HepG2 (cell line): ENCODE measurements around the gene PRR29. TPM values are rescaled to one million over a fixed set of nuclear protein-coding genes. Genes with fewer than 3 reads are reported as not detected.

ENCODE experiments used
- ATAC-seq: fragments of 200-7000 bp; cut with Tn5 transposase; 3 replicates; pipeline ENCODE4 v1.9.1; 2020; ENCODE audit warnings: mild to moderate bottlenecking, moderate library complexity
- BruUV-seq: library from RNA; stranded (reverse); fragments of 400-500 nt; replicated peaks from 2 replicates; lab custom pipeline; 2021; lab: Mats Ljungman, UMichigan
- CTCF ChIA-PET: fragments of 300-600 bp; formaldehyde crosslinking; extraction: SDS; loops from one replicate; lab custom pipeline; 2021; ENCODE audit warnings: low total read pairs, inconsistent platforms, low intra/inter-chr PET ratio; lab: Yijun Ruan, JAX
- POLR2A ChIA-PET: fragments of 350-600 bp; sonication (Branson Sonifier 250); formaldehyde crosslinking; loops from one replicate; lab custom pipeline; 2020; ENCODE audit warnings: antibody characterized with exemption, inconsistent platforms; lab: Yijun Ruan, JAX
- DNase-seq: peaks from one replicate; pipeline ENCODE4 v3.0.0-alpha.2; 2015; ENCODE audit warnings: low spot score
- FAIRE-seq: peaks from 3 replicates; lab custom pipeline; 2011; peaks lifted over from hg19 to GRCh38; lab: Jason Lieb, UNC
- H2AFZ ChIP-seq: one replicate; pipeline ENCODE4 v1.6.1; 2011; ENCODE audit warnings: low read length, inconsistent platforms
- H3K27ac ChIP-seq: fragments of 300-600 bp; 3 replicates; pipeline ENCODE4 v1.8.0; 2011; ENCODE audit warnings: mixed run types, mild to moderate bottlenecking, mixed read lengths, low read length, inconsistent platforms; ENCODE audit not compliant: insufficient read depth; ENCODE audit errors: extremely low read length
- H3K27me3 ChIP-seq, 2 experiments: fragments of 200-600 bp in 1 of 2; 2 replicates in 1 of 2; 3 replicates in 1 of 2; pipeline versions ENCODE4 v1.6.0 to v1.8.0; 2011; ENCODE audit warnings: low read length in 2 of 2, mild to moderate bottlenecking in 2 of 2, moderate library complexity in 2 of 2, inconsistent platforms in 1 of 2; ENCODE audit not compliant: insufficient read depth in 2 of 2, control insufficient read depth in 1 of 2
- H3K36me3 ChIP-seq, 2 experiments: fragments of 200-600 bp in 1 of 2; replicated peaks in 1 of 2; 2 replicates in 1 of 2; 3 replicates in 1 of 2; pipeline versions ENCODE4 v1.5.1 to v1.8.0; 2011; ENCODE audit warnings: low read length in 2 of 2, inconsistent platforms in 1 of 2; ENCODE audit not compliant: insufficient read depth in 2 of 2, control insufficient read depth in 1 of 2
- H3K4me1 ChIP-seq: 2 replicates; pipeline ENCODE4 v1.5.1; 2012; ENCODE audit warnings: low read length, inconsistent platforms; ENCODE audit not compliant: insufficient read depth
- H3K4me2 ChIP-seq: 2 replicates; pipeline ENCODE4 v1.6.0; 2011; ENCODE audit warnings: low read depth, low read length, inconsistent platforms
- H3K4me3 ChIP-seq, 3 experiments: fragments of 200-600 bp in 1 of 3; sonication (generic), shearing (Covaris generic) in 1 of 3; replicated peaks in 1 of 3; 2 replicates each; pipeline ENCODE4 v1.5.1; 2011 to 2016; ENCODE audit warnings: low read length in 3 of 3, inconsistent platforms in 2 of 3, low read depth in 2 of 3, mild to moderate bottlenecking in 2 of 3, control low read depth in 1 of 3, mixed read lengths in 1 of 3; ENCODE audit not compliant: insufficient read depth in 1 of 3
- H3K79me2 ChIP-seq: one replicate; pipeline ENCODE4 v1.6.1; 2011; ENCODE audit warnings: low read length, inconsistent platforms; ENCODE audit not compliant: insufficient read depth
- H3K9ac ChIP-seq: 2 replicates; pipeline ENCODE4 v1.6.0; 2011; ENCODE audit warnings: mild to moderate bottlenecking, low read depth, low read length, inconsistent platforms; ENCODE audit not compliant: insufficient read depth
- H3K9me3 ChIP-seq: 2 replicates; pipeline ENCODE4 v1.5.1; 2012; ENCODE audit warnings: mild to moderate bottlenecking, low read length
- H4K20me1 ChIP-seq: 2 replicates; pipeline ENCODE4 v1.6.0; 2011; ENCODE audit warnings: inconsistent platforms, mild to moderate bottlenecking, low read length, moderate library complexity; ENCODE audit not compliant: insufficient read depth
- AGO1 ChIP-seq: fragments of 200-400 bp; formaldehyde crosslinking; IDR thresholded peaks from 2 replicates; pipeline ENCODE4 v1.6.1; 2017; ENCODE audit warnings: mild to moderate bottlenecking, low read depth, low read length, moderate library complexity; ENCODE audit not compliant: poor library complexity, severe bottlenecking
- ATF7-NPFF ChIP-seq: sonication (generic); formaldehyde crosslinking; IDR thresholded peaks from 2 replicates; pipeline ENCODE4 v1.8.1; 2023; ENCODE audit warnings: mild to moderate bottlenecking, low read depth, missing genetic modification reagents, moderate library complexity
- KAT2B ChIP-seq: fragments of 150-350 bp; IDR thresholded peaks from 2 replicates; pipeline ENCODE4 v1.6.1; 2014; ENCODE audit warnings: low read depth, low read length, borderline replicate concordance
- MIXL1 ChIP-seq: IDR thresholded peaks from 2 replicates; pipeline ENCODE4 v1.6.1; 2016
- ONECUT2 ChIP-seq: sonication (generic); formaldehyde crosslinking; IDR thresholded peaks from 2 replicates; pipeline ENCODE4 v1.4.0; 2020; ENCODE audit warnings: missing genetic modification reagents
- ZBTB42 ChIP-seq: sonication (generic); formaldehyde crosslinking; IDR thresholded peaks from 2 replicates; pipeline ENCODE4 v1.5.0; 2020; ENCODE audit warnings: mild to moderate bottlenecking, missing genetic modification reagents
- ZFP1 ChIP-seq: IDR thresholded peaks from 2 replicates; pipeline ENCODE4 v1.6.1; 2016
- ZFP82 ChIP-seq: sonication (generic); formaldehyde crosslinking; IDR thresholded peaks from 2 replicates; pipeline ENCODE4 v1.5.1; 2020; ENCODE audit warnings: mild to moderate bottlenecking, missing genetic modification reagents, borderline replicate concordance
- ZNF230 ChIP-seq: sonication (generic); formaldehyde crosslinking; IDR thresholded peaks from 2 replicates; pipeline ENCODE4 v1.4.0; 2020; ENCODE audit warnings: mild to moderate bottlenecking, missing genetic modification reagents
- ZNF282 ChIP-seq: fragments of 450-650 bp; IDR thresholded peaks from 2 replicates; pipeline ENCODE4 v1.6.1; 2018; ENCODE audit not compliant: partially characterized antibody
- ZNF292 ChIP-seq: sonication (generic); formaldehyde crosslinking; IDR thresholded peaks from 2 replicates; pipeline ENCODE4 v1.8.1; 2022; ENCODE audit warnings: mild to moderate bottlenecking, low read depth, missing genetic modification reagents, borderline replicate concordance
- ZNF34 ChIP-seq: sonication (generic); formaldehyde crosslinking; IDR thresholded peaks from 2 replicates; pipeline ENCODE4 v1.4.0; 2020; ENCODE audit warnings: mild to moderate bottlenecking, missing genetic modification reagents, borderline replicate concordance
- ZNF501 ChIP-seq: sonication (generic); formaldehyde crosslinking; IDR thresholded peaks from 2 replicates; pipeline ENCODE4 v1.5.1; 2020; ENCODE audit warnings: mild to moderate bottlenecking, moderate library complexity, missing genetic modification reagents
- ZNF510 ChIP-seq: sonication (generic); formaldehyde crosslinking; IDR thresholded peaks from 2 replicates; pipeline ENCODE4 v1.4.0; 2020; ENCODE audit warnings: low read depth, mild to moderate bottlenecking, missing genetic modification reagents
- ZSCAN21 ChIP-seq: sonication (generic); formaldehyde crosslinking; IDR thresholded peaks from 2 replicates; pipeline ENCODE4 v1.8.0; 2022; ENCODE audit warnings: mild to moderate bottlenecking, missing genetic modification reagents, moderate library complexity, borderline replicate concordance
- ZSCAN30 ChIP-seq: sonication (generic); formaldehyde crosslinking; IDR thresholded peaks from 2 replicates; pipeline ENCODE4 v1.5.0; 2020; ENCODE audit warnings: mild to moderate bottlenecking, missing genetic modification reagents
- WGBS: methylation state at CpG from one replicate; pipeline ENCODE4 v1.1.6; 2017; ENCODE audit warnings: low lambda C conversion rate; 5-methylcytosine and 5-hydroxymethylcytosine counted together
- in situ Hi-C: cut with HindIII; loops from 2 replicates; pipeline ENCODE4 v1.10.0; 2017; ENCODE audit warnings: low pct_unique_long_range_greater_than_20kb; ENCODE audit not compliant: extremely low pct_ligation_motif_present
- intact Hi-C: fragments of 100-400 bp; cut with micrococcal nuclease; formaldehyde crosslinking; loops from one replicate; pipeline ENCODE4 v1.10.0; 2022; ENCODE audit not compliant: unreplicated experiment
- polyA plus RNA-seq, 8 experiments: library from polyadenylated mRNA; depleted of rRNA in 3 of 8; stranded (reverse) in 7 of 8; unstranded in 1 of 8; fragments of >200 nt; fragmentation: Illumina TruSeq in 4 of 8; extraction: Trizol in 4 of 8; gene quantifications; 2 replicates each; pipeline versions ENCODE4 v1.2.1 to v1.2.3, GENCODE V29; 2011 to 2016; ENCODE audit warnings: low read depth in 4 of 8, missing spikeins in 1 of 8, mixed read lengths in 1 of 8; ENCODE audit not compliant: insufficient read depth in 1 of 8
- total RNA-seq, 5 experiments: library from RNA; depleted of rRNA; stranded (reverse); fragments of >200 nt; fragmentation: Illumina TruSeq; extraction: Trizol; gene quantifications; 2 replicates each; pipeline ENCODE4 v1.2.3, GENCODE V29; 2016; ENCODE audit warnings: low read depth in 1 of 5
- TF ChIP-seq, protein P1 (sequence below): sonication (generic); IDR thresholded peaks from 2 replicates; pipeline ENCODE4 v1.6.1; 2016; ENCODE audit warnings: low read depth, borderline replicate concordance
- TF ChIP-seq, protein P2 (sequence below): IDR thresholded peaks from 2 replicates; pipeline ENCODE4 v1.6.1; 2018; ENCODE audit warnings: missing genetic modification reagents
- TF ChIP-seq, protein P3 (sequence below): sonication (generic); formaldehyde crosslinking; IDR thresholded peaks from 2 replicates; pipeline ENCODE4 v1.8.0; 2023; ENCODE audit warnings: mild to moderate bottlenecking, missing genetic modification reagents

PRR29 gene
- total and polyA plus RNA-seq, 2 of the 13 experiments (the other 11 are each of a cell fraction or from before 2014, with no cell fraction given) = 0.07 to 0.20 TPM

DNA sequence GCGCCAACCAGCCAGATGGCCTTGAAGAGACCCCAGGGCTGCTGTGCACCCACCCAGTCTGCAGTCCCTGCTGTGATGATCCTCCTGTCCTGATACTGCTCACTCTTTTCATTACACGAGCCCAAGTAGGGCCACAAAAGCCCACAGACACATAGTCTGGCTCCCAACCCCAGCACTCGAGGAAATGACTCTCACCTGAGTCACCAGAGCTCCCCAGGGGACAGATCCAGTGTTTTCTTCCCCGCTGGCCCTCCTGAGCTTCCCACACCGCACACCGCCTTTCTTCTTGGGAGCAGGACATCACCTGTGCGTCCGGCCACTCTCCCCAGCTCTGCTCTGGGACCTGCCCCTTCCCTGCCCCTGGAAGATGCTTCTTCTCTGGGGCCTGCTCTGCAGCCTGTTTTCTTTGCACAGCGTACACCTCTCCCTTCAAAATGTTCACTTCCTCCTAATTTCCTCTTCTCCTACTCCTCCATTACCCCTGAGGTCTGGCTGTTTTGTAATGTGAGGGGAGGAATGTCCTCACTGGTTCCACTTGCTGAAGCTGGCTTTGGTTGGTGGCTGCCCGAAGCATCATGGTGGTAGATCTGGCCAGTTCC, 23.5 kb upstream of the PRR29 start (continued):
- no peak for TF ChIP-seq ZBTB42 (CRISPR knock-in tag)

DNA sequence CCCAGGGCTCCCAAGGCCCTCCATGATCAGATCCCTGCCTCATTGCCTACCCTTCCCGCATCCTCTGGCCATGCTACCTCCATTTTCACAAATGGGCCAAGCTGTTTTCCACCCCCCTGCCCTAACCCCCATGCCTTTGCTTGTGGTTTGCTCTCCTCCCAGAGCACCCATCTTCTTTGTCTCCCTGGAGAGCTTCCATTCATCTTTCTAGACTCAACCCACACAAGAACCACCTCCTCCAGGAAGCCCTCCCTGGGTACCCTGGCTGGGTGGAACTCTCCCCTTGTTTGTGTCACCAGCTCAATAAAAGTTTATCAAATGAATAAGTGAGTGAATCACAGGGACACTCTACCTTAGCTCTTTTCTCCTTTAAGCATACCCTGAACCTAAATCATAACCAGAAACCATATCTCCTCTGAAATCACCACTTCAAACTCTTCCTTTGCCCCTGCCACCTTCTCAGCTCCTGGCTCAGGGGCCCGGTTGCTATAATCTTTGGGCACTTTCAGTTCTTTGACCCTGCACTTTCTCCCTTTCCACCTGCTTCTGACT, 22.5 kb upstream of the PRR29 start:
- ATAC-seq = no peak
- ChIA-PET POLR2A (no interaction called here), CTCF (no interaction called here)
- H2AFZ ChIP-seq = no peak overlapping the region
- no peak overlapping the region for H3K4me2 ChIP-seq
- WGBS = 5% methylated on average over 2 of the region's 2 CpGs
- H3K4me1 ChIP-seq = peaks cover 14% of the 10 kb centered on the region
- intact Hi-C loops = no loop called here
- no peak for TF ChIP-seq ONECUT2 (CRISPR knock-in tag)
- TF ChIP-seq ZSCAN21 = no peak
- TF ChIP-seq, protein P1, sequence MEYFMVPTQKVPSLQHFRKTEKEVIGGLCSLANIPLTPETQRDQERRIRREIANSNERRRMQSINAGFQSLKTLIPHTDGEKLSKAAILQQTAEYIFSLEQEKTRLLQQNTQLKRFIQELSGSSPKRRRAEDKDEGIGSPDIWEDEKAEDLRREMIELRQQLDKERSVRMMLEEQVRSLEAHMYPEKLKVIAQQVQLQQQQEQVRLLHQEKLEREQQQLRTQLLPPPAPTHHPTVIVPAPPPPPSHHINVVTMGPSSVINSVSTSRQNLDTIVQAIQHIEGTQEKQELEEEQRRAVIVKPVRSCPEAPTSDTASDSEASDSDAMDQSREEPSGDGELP = no peak
- no peak for TF ChIP-seq ZSCAN30 (CRISPR knock-in tag)
- TF ChIP-seq ZNF230 (CRISPR knock-in tag) = no peak
- TF ChIP-seq ZNF501 (CRISPR knock-in tag) = no peak
- TF ChIP-seq ZNF282 = no peak
- TF ChIP-seq ATF7-NPFF (CRISPR knock-in tag) = no peak
- TF ChIP-seq, protein P2, sequence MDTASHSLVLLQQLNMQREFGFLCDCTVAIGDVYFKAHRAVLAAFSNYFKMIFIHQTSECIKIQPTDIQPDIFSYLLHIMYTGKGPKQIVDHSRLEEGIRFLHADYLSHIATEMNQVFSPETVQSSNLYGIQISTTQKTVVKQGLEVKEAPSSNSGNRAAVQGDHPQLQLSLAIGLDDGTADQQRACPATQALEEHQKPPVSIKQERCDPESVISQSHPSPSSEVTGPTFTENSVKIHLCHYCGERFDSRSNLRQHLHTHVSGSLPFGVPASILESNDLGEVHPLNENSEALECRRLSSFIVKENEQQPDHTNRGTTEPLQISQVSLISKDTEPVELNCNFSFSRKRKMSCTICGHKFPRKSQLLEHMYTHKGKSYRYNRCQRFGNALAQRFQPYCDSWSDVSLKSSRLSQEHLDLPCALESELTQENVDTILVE = no peak
- TF ChIP-seq ZNF510 = no peak
- TF ChIP-seq MIXL1 (CRISPR knock-in tag) = no peak
- no peak for TF ChIP-seq ZFP1 (CRISPR knock-in tag)
- no peak for TF ChIP-seq ZFP82
- TF ChIP-seq KAT2B = no peak
- TF ChIP-seq AGO1 = no peak
- no peak for TF ChIP-seq ZNF34 (CRISPR knock-in tag)
- TF ChIP-seq ZNF292 = no peak
- TF ChIP-seq, protein P3, sequence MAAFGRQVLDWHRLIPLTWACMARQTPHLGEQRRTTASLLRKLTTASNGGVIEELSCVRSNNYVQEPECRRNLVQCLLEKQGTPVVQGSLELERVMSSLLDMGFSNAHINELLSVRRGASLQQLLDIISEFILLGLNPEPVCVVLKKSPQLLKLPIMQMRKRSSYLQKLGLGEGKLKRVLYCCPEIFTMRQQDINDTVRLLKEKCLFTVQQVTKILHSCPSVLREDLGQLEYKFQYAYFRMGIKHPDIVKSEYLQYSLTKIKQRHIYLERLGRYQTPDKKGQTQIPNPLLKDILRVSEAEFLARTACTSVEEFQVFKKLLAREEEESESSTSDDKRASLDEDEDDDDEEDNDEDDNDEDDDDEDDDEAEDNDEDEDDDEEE (CRISPR knock-in tag) = no peak
- TF ChIP-seq, all 625 proteins: peak for 0
- DNase-seq = no peak
- Histone ChIP-seq H3K36me3 (no peaks in the 10 kb centered on the region), H3K9me3 (no peaks in the 10 kb centered on the region), H3K9ac (no peak overlapping the region), H3K27ac (no peak overlapping the region), H4K20me1 (no peaks in the 10 kb centered on the region), H3K4me3 (no peak overlapping the region), H3K27me3 (peaks cover 13 to 67% of the 10 kb centered on the region in 2 experiments; a peak in 4 of 5 replicates), H3K79me2 (no peaks in the 10 kb centered on the region)
- in situ Hi-C loops = no loop called here
- BruUV-seq = no TSS peak
- no peak for FAIRE-seq
